Activated CD4-positive, alpha-beta T cell treated with anti-CD3 and anti-CD28 coated beads, Interleukin-2, Interleukin-6, amounts not matched to agents 100 ng/mL and 50 ng/mL, durations not matched to agents 16 hours and 8 hours (primary cell): Measurements from ENCODE around the gene SGCE.
"Not testable (repeated sequence)": the region's sequence is repeated elsewhere in the genome, so short reads cannot be mapped to it uniquely, and the experiment has no call there.

Source experiments
- DNase-seq: peaks from one replicate; pipeline ENCODE4 v3.0.0-alpha.2; 2020

The SGCE gene

GRCh38 chr7:94655848-94656657 is at the start of gene SGCE:
TSS of gene SGCE (minus strand) at chr7:94656133. CDS start at chr7:94656098, 35 bp downstream.
- DNase-seq: peak; percentile 59

- not testable (repeated sequence) for DNase-seq
These were observed 49.5 kb upstream of the SGCE start for GRCh38 chr7:94705155-94706021.

- DNase-seq: no peak
These were observed 45.6 kb upstream of the SGCE start for GRCh38 chr7:94701555-94701973.

DNA sequence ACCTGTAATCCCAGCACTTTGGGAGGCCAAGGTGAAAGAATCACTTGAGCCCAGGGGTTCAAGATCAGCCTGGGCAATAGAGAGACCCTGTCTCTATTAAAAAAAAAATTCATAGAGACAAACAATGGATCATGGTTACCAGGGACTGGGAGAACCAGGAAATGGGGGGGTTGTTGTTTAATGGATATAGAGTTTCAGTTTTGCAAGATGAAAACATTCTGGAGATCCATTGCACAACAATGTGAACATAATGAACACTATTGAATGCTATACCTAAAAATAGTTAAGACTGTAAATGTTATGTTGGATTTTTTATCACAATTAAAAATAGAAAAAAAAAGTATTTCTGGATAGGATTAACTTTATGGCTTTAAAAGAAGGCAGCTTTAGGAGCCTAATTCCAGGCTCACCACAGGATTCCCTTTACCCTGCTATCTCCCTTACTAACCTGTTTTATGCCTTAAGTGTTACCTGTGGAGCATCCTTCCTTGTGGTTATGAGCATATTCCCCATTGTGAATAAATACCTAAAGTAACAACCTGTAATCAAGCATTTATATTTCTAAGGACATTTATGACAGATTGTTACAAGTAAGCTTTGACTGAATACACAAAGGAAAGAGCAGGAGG is 45.1 kb upstream of the SGCE start:
- no peak for DNase-seq

DNA sequence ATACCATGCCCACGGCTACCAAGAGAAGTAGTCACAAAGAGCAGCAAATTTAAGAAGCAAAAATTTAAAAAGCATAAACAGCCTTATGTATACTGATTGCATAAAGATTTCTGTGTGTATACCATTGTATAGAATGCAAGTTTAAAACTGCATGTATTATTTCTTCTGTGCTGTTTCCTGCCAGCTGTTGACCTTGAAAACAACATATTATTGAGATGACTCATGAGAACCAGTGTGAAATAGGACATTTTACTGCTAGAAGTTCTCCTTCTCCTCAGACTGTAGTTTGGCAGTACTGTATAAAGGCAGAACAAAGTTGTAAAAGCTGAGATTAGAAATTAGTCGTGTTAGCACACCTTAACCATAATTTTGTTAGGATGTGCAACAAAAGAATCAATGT is 42.3 kb upstream of the SGCE start:
- no peak for DNase-seq

- DNase-seq: no peak
These were observed 41.4 kb upstream of the SGCE start for GRCh38 chr7:94697035-94697974.

- no peak for DNase-seq
These were observed 31.9 kb upstream of the SGCE start for GRCh38 chr7:94687810-94688209.

DNA sequence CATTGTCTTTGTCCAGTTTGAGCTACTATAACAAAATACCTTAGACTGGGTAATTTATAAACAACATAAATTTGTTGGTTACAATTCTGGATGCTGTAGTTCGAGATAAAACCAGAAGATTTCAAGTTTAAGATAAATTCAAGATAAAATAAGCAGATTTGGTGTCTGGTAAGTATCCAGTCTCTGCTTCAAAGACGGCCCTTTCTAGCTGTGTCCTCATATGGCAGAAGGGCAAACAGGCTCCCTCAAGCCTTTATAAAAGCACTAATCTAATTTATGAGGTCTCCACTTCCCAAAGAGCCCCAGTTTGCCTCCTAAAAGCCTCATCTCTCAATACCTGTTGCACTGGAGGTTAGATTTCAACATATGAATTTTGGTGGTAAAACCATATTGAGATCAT is 31.1 kb upstream of the SGCE start:
- no peak for DNase-seq

GRCh38 chr7:94683066-94683465 is 27.1 kb upstream of the SGCE start:
- DNase-seq: no peak

GRCh38 chr7:94679358-94679757 is 23.4 kb upstream of the SGCE start:
- DNase-seq: no peak

DNA sequence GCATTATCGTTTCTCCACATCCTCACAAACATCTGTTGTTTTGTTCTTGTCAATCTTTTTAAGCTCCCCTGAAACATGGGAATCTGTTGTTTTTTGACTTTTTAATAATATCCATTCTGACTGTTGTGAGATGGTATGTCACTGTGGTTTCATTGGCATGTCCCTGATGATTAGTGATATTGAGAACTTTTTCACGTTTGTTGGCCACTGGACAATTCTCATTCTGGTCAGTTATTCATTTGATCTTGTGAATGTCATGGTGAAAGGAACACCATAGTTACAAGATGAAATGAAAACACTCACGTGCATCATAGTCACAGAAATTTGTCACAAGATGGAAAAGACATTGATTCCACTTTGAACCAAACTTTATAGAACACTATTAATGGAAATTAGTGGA is 20.5 kb upstream of the SGCE start:
- DNase-seq: no peak

GRCh38 chr7:94675356-94675755 is 19.4 kb upstream of the SGCE start:
- no peak for DNase-seq

GRCh38 chr7:94671444-94672235 is 15.7 kb upstream of the SGCE start:
- no peak for DNase-seq

- no peak for DNase-seq
These were observed 14.0 kb upstream of the SGCE start for GRCh38 chr7:94669773-94670495.

GRCh38 chr7:94666879-94667587 is 11.1 kb upstream of the SGCE start:
- DNase-seq: peak; percentile 3

GRCh38 chr7:94665426-94665825 is 9.5 kb upstream of the SGCE start:
- no peak for DNase-seq

GRCh38 chr7:94664023-94664422 is 8.1 kb upstream of the SGCE start:
- DNase-seq: no peak

DNA sequence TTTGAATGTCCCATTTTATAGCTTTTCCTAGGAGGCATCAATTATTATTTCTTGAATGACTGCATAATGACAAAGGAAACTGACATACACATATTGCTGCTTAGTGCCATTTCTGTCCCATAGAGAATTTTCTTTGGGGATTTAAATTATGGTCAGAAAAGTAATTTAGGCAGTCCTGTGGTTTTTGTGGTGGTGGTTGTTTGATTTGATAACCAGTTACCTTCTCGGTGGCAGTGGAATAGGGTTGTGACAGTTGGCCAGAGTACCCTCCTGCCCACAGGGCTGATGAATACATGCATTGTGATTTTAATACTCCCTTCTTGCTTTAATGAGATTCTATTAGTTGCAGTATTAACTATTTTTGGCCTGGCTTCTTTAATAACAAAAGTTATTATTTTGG is 6.6 kb upstream of the SGCE start:
- peak; percentile 20 for DNase-seq

DNA sequence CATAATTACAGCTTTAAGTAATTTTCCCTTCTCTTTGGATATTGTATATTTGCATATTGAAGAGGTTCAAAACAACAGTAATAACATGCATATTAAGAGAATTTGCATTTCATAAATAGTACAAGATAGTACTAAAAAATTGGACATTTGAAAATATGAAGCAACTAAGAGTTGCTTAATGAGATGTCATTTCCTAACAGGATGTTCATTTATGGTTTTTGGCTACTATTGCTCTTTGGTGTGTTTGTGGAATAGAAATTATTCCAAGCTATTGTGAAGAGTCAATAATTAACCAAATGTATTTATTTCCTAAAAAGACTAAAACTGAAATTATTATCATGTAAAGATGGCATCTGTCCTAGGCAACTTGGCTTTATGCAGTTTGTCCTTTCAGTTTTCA is 4.1 kb upstream of the SGCE start:
- no peak for DNase-seq

DNA sequence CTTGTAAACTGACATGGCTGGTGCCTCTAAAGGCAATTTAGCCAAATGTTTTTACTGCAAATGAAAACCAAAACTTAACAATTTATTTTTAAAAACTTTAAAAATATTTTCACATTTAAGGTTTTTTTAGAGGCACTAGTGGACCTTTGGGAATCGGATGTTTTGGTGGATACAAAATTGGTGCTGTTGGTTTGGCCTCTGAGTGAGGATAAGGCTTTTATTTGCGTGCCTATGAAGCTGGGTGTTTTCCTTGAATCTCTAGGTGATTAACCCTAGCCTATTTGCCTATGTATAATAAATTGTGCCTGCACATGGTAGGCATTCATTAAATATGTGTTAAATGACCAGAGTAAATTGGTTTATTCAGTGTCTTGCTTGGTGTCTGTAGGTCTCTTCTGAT is 2.9 kb upstream of the SGCE start:
- no peak for DNase-seq
